Muscle of arm (tissue), 14 donors: ENCODE results near the gene LXN. TPM values are rescaled to one million over a fixed set of nuclear protein-coding genes. Genes with fewer than 3 reads are reported as not detected.
A peak's percentile ranks its signal among the peaks of the same experiment; 100 is the strongest.
"Not testable (repeated sequence)": the region's sequence is repeated elsewhere in the genome, so short reads cannot be mapped to it uniquely, and the experiment has no call there.

Experiments
- DNase-seq: peaks from one replicate; pipeline ENCODE4 v3.0.0-alpha.2; 2013
- long read RNA-seq, 11 donors: transcript quantifications; one replicate each; lab custom pipeline, GENCODE V29; 2026
- polyA plus RNA-seq, 12 donors: library from polyadenylated mRNA; unstranded; fragments of 120-200 nt; gene quantifications; one replicate each; pipeline ENCODE4 v1.2.1, GENCODE V29; 2013; ENCODE audit not compliant: insufficient read length in 12 of 12

Gene LXN, protein sequence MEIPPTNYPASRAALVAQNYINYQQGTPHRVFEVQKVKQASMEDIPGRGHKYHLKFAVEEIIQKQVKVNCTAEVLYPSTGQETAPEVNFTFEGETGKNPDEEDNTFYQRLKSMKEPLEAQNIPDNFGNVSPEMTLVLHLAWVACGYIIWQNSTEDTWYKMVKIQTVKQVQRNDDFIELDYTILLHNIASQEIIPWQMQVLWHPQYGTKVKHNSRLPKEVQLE
- 10 to 100 TPM in 11 of 12 donors, not detected in 1; 17.6 to 29.4 (median 23.6) TPM for polyA plus RNA-seq
- long read RNA-seq, donor 1, transcript LXN-201 (6 exons, 1,116 nt), result major isoform, 27 of 50 reads
- long read RNA-seq, donor 1, partial matches to known transcripts, result 23 of 50 reads
- long read RNA-seq, donor 1, other reads (novel, unspliced or antisense), result 0 of 50 reads
- long read RNA-seq, donor 2, transcript LXN-201 (6 exons, 1,116 nt), result major isoform, 17 of 17 reads
- long read RNA-seq, donor 2, partial matches to known transcripts, result 0 of 17 reads
- long read RNA-seq, donor 2, other reads (novel, unspliced or antisense), result 0 of 17 reads
- long read RNA-seq, donor 3, transcript LXN-201 (6 exons, 1,116 nt), result major isoform, 13 of 13 reads
- long read RNA-seq, donor 3, partial matches to known transcripts, result 0 of 13 reads
- long read RNA-seq, donor 3, other reads (novel, unspliced or antisense), result 0 of 13 reads
- long read RNA-seq, donor 4, transcript LXN-201 (6 exons, 1,116 nt), result major isoform, 7 of 7 reads
- long read RNA-seq, donor 4, partial matches to known transcripts, result 0 of 7 reads
- long read RNA-seq, donor 4, other reads (novel, unspliced or antisense), result 0 of 7 reads
- long read RNA-seq, donor 5, transcript LXN-201 (6 exons, 1,116 nt), result major isoform, 10 of 10 reads
- long read RNA-seq, donor 5, partial matches to known transcripts, result 0 of 10 reads
- long read RNA-seq, donor 5, other reads (novel, unspliced or antisense), result 0 of 10 reads
- long read RNA-seq, donor 6, transcript LXN-201 (6 exons, 1,116 nt), result major isoform, 8 of 8 reads
- long read RNA-seq, donor 6, partial matches to known transcripts, result 0 of 8 reads
- long read RNA-seq, donor 6, other reads (novel, unspliced or antisense), result 0 of 8 reads
- long read RNA-seq, donor 7, partial matches to known transcripts, result 0 of 1 reads
- long read RNA-seq, donor 7, other reads (novel, unspliced or antisense), result 0 of 1 reads
- long read RNA-seq, donor 8, transcript LXN-201 (6 exons, 1,116 nt), result major isoform, 12 of 12 reads
- long read RNA-seq, donor 8, partial matches to known transcripts, result 0 of 12 reads
- long read RNA-seq, donor 8, other reads (novel, unspliced or antisense), result 0 of 12 reads
- long read RNA-seq, donor 9, partial matches to known transcripts, result 14 of 18 reads
- long read RNA-seq, donor 9, other reads (novel, unspliced or antisense), result 0 of 18 reads
- long read RNA-seq, donor 10, transcript LXN-201 (6 exons, 1,116 nt), result major isoform, 6 of 29 reads
- long read RNA-seq, donor 10, partial matches to known transcripts, result 23 of 29 reads
- long read RNA-seq, donor 10, other reads (novel, unspliced or antisense), result 0 of 29 reads
- long read RNA-seq, donor 11, transcript LXN-201 (6 exons, 1,116 nt), result major isoform, 19 of 19 reads
- long read RNA-seq, donor 11, partial matches to known transcripts, result 0 of 19 reads
- long read RNA-seq, donor 11, other reads (novel, unspliced or antisense), result 0 of 19 reads

DNA sequence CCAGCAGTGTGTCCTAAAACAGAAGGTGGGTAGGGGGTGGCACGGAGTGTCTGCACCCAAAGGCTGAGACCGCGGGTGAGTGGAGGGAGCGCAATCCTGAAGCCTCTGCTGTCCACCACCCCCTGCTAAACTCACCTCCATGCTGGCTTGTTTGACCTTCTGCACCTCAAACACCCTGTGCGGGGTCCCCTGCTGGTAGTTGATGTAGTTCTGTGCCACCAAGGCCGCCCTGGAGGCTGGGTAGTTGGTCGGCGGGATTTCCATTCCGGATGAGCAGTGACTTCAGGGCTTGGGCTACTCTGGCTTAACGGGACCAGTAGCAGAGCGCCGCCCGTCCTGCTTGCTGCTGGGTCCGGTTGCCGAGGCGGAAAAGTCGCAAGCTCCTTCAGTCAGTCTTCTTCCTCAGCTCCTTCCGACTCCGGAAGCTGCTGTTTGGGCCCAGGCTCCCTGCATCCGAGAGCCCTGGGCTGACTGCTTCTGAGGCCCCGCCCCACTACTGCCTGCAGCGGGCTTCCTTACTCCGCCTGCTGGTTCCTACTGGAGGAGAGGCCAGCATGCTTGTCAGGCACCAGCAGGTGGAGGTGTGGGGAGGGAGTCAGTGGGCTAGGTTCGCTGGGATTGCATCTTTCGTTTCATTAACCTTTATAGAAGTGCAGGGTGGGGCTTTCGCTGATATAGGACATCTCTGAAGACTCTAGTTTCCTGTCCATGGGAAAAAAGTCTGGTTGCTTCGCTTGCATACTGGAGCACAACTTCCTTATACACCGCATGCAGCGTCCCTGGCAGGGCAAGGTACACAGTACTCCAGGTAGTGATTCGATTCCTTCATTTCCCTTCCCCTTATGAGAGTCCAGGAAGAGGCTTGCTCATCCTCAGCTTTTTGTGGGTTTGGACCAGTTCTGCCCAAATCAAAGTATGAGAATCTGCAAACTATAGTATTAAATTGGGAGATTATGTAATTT is at the start of gene LXN:
Gene LXN, minus strand, starts transcription at position 434 of the 962 bp plus-strand sequence. Its CDS starts 170 bp downstream, at position 264.
- DNase-seq, result peak; percentile 77

DNA sequence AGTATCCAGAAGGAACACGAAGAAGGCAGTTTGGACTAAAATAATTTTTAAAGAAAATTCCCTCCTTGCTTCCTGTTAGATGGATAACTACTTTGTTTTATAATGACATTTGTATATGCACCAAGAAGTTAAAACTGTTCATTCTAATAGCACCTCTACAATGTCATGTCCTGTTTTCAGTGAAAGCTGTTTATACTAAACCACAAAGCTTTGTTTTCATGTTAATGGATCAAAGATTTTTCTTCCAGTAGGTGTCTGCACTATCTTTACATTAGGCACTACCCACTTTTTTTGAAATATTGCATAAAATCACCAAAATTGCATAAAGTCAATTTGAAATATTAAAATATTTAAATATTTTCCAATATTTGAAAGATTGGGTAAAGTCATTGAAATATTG is 49.7 kb upstream of the LXN start:
- DNase-seq, result no peak

DNA sequence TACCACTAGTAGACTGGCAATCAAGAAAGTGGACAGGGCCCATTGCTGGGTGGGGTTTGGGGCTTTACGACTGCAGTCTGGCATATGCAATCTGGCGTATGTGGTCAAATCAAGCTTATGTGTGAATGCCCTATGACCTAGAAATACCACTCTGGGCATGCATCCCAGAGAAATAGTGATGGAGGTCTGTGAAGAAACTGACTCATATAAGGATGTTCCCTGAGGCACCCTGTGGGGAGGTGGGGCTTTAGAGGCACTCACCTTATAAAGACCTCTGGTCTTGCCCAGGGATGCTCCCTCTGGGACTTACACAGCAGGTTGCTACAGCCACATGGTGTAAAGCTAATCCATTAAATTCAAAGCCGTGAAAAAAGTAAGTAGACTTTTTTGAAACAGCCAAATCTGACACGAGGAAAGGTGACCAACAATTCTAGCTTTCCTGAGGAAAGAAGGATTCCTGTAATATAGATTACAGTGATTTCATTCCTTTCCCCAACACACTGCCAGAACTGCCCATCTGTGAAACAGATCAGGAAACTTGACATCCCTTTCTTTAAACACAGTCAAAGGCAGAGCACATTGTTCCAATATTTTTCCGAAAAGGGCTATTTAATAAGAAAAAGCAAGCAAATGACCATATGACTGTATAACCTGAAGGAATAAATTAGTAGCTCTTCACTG is 46.2 kb upstream of the LXN start:
- peak; percentile 70 for DNase-seq

DNA sequence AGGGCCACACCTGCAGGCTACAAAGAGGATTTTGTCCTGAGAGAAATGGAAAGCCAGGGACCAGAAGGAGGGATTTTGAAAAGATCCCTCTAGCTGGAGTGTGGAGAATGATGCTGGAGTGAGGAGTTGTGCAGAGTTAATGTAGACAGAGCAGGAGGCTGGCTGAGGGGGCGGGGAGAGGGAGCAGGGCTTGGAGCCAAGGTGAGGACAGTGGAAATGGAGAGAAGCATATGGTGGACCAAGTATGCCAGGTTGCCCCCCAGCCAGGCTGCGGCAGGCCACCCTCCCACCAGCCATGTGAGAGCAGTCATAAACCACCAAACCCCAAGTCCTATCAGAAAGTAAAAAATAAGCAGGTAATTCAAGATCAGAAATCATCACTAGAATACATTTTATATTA is 45.1 kb upstream of the LXN start:
- DNase-seq, result no peak

DNA sequence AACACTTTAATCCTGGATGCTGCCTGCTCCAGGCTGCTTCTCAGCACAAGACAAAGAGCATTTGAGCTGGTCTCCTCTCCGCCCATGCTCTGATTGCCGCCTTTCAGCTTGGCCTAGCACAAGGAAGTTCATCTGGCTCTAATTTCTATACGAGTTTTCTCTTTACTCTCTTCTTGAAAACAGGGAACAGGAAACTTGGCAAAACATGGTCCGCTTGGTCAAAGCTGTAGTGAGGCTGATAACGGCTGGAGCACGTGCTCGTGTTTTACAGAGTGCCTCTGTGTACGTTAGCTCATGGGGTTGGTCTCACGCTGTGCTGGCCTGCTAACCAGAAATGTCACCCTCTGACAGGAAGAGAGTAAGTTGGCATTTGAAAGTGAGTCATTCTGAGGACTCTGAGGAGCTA is 40.6 kb upstream of the LXN start:
- DNase-seq, result no peak

DNA sequence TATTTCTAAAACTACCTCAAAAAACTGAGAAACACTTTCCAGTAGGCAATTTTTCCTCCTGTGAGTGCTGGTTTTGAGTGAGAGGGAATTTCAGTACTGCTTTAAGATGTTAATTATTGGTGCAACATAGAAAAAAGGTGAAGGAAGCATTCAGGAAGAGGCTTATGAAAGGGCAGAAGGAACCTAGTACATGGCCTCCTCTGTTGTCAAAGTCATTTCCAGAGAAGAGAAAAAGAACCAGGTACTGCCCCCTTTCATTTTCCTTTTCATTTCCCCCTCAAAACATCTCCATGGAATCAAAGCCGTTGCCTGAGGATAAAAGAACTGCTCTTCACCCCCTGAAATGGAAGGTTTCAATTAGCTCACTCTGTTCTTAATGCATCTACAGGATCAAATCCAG is 40.0 kb upstream of the LXN start:
- DNase-seq, result no peak

DNA sequence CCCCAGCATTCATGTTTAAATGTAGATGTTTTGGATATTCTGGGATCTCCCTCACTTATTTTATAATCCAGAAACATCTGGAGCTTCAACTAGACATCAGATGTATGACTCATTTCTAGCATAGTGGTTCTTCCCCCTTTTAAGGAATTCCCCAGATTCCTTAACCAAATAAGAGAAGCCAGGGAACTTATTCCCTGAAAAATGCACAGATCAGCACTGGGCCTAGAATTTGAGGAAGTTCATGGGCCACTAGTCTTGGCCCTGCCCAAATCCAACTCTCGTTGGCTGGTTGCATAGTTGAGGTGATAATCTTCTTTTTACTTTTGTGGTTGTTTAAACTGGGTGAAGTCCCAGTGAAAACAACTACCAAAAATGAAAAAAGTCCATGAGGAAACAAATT is 39.4 kb upstream of the LXN start:
- no peak for DNase-seq

DNA sequence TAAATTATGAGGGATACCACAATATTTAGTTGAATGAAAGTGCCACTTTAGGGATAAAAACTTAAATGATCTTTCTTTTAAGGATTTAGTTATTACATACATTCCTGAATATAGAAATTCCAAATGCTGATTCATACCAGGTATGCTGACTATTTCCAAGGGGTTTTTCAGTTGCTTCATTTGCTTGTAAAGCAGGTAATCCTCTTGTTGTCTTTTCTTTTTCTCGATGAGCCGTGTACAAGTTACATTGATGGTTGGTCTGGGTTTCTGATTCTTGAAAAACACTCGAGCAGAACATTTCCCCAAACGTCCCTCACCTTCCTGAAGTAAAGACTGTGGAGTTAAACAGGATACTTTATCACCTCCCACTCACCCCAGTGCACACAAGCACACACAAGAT is 38.2 kb upstream of the LXN start:
- no peak for DNase-seq

DNA sequence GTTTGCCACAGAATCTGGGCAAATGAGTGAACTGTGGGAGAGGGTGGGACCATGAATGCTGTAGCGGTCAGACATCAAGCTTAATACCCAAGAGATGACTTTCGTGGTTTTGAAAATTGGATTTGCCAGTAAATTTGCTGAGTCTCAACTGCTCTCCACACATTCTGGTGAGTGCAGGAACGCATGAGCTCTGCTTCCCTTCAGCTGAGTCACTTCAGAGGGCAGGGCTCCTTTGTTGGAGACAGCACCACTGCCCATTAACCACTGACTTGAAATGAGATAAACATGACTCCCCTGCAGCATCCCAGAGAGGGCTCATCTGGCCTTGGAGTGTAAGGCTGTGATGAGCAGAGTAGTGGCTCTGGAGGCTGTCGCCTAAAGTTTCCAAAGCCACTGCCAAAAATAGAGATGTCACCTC is 37.2 kb upstream of the LXN start:
- DNase-seq, result no peak

DNA sequence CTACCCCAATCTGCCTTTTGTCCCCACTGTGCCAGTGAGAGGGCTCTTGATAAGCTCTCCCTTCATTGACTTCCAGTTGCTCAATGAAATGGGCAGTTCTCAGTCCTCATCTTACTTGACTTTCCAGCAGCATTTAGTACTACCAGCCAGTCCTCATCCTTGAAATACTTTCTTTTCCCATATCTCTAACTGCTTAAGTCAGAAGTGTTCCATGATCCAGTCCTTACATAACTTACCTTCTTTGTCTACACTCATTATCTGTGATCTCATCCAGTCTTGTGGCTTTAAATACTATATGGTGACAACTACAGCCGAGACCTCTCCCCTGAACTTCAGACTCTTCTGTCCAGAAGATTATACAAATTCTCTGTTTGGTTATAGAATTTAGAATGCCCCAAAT is 31.1 kb upstream of the LXN start:
- no peak for DNase-seq

DNA sequence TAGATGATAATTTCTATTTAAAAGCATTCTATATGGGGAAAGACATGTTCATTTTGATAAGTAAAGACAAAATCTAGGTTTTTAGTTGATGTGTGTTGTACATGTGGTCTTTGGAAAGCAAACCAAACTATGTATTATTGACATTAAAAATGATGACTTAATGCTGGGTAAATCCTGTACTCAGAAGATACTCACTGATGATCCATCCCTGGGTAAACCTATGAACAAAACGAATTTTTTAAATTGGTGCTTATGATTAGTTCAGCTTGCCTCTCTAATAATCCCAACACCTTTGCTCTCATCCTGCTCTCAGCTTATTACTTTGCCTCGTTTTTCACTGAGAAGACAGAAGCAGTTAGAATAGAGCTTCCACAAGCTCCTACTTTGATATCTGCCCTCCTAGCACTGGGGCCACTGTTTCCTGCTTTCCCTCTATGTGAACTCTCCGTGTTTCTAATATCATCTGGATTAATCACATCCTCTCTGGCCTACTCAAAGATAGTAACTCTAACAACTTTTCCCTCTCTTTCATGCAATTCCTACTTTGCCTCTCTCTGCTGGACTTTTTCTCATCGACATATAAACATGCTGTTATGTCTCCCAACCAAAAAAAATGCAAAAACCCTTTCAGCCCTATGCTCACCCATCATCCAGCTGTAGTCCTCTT is 30.5 kb upstream of the LXN start:
- DNase-seq, result no peak

DNA sequence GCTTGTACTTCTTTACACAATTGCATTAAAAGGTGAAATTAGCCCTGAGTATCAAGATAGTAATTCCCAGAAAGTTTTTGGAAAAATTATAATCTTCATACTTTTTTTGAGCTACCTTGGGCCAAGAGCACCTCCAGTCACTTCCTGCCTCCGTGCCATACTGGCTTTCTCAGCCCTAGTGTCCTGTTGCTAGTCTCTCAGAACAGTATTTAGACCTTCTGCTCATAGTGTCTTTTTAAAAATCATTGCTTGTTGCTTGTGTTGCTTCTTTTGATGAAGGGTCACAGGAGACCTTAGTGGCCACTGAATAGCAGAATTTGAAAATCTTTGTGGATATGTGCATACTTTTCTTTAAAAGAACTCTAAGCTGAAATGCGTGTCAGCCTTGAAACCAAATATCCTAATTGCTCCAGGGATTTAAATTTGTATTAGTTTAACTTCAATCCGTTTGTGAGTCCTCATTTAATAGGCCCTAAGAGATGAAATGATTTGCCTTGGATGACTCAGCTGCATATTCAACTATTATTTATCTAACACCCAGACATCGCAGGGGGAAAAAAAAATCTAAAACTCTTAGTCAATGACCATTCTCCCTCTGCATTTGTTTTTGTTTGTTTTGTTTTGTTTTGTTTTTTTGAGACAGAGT is 29.1 kb upstream of the LXN start:
- DNase-seq, result no peak

DNA sequence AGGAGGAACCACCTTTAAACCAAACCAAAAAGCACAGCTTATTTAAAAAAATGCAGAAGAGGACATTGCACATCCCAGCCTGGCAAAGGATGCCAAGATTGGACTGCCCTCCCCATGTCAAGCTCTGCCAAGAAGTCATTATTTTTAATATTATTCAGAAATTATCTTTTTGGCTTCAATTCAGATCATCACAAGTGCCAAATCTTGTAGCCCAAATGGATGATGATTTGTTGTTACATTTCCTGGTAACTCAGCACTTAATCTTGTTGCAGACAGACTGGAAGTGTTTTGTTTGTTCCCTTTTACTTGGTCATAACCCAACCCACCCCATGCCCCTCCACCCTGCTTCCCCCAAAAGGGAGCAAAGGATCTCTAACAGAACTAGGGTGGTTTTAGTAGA is 28.1 kb upstream of the LXN start:
- DNase-seq, result no peak

DNA sequence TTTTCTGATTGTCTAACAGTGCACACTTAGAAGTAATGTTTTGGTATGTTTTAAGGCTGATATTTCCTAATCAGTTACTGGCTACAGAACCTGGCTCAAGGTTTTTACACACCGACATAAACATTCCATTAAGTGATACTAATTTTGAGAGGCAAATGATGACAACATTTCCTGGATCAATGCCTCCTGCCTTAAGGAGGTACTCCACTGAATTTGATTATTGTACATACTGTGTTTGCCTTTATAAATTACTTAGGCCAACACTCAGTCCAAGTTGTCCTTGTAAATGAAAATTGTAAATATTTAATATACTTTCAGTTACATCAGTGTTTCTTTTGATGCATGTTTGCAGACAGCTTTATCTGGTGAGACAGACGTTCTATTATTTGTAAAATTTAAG is 24.2 kb upstream of the LXN start:
- no peak for DNase-seq

DNA sequence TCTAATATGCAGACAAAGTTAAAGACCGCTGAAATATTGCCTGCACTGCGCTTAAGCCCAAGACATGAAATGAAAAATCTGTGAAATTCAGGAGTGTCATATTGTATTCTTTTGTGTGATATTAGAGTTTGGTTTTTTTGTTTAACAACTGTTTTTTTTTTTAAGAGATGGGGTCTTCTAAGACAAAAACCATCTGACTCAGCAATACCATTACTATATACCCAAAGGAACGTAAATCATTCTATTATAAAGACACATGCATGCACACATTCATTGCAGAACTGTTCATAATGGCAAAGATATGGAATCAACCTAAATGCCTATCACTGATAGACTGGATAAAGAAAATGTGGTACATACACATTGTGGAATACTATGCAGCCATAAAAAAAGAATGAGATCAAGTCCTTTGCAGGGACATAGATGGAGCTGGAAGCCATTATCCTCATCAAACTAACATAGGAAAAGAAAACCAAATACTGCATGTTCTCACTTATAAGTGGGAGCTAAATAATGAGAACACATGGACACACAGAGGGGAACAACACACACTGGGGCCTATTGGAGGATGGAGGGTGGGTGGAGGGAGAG is 21.5 kb upstream of the LXN start:
- DNase-seq, result not testable (repeated sequence)

DNA sequence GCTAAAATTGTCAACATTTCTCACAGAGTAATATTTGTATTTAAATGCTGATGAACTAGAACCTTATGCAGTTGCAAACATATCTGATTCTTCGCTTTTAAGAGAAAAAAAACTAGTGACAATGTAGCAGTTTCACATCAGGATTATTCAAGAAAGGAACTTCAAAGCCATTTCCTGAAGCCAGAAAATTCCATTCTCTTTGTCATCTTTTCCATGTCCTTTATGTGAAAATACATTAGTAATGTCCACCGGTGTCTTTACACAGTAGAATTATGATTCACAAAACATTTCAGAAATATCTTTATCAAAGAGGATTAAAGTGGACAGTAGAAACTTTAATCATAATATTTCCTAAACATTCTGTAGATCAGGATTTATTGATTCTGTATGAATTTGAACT is 12.7 kb upstream of the LXN start:
- DNase-seq, result no peak

DNA sequence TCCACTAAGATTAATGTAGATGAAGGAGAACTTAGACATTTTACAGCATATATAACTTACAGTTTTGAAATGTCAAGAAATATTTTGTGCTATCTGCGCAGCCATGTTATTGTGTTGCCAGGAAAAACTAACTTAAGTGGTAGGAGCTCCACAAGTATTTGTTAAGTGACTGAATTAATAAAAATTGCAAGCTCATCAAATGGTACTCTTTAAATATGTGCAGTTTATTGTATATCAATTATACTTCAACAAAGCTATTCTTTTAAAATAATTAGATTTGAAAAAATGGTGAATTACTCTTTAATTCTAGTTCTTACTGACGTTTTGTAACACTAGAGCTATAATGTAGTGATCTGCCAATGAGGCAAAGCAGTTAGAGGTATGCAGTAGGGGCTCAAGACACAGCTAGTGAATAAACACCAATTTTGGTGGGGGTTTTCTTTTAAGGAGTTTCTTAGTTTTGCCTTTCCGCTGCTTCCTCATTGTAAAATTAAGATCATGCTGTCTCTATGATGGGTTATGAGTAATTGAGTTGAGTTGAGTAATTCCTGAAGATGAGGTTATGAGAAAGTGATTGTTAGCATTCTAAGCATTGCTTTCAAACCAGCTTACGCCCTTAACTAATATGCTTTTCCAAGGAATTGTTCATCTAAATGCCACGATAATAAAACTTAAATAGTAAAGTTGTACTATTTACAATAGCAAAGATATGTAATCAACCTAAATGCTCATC is 10.9 kb upstream of the LXN start:
- DNase-seq, result no peak
